ENCODE results near the gene CEP350. TPM values are rescaled to one million over a fixed set of nuclear protein-coding genes. Genes with fewer than 3 reads are reported as not detected.

The CEP350 gene
- total and polyA plus RNA-seq, 10 of the 15 experiments (the other 5 are each of a cell fraction or from before 2014, with no cell fraction given), result 5.2 to 46.0 (median 23.1) TPM

DNA sequence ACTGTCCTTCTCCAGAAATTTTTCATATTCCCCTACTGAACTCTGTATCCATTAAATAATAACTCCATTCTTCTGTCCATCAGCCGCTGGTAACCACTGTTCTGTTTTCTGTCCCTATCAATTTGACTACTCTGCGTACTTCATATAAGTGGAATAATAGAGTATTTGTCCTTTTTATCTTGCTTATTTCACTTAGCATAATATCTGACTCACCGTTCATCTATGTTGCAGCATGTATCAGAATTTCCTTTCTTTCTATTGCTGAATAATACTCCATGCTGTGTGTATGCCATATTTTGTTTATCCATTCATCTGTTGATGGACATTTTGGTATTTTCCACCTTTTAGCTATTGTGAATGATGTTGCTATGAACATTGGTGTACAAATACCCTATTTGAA lies 71.9 kb downstream of the CEP350 start (continued):
- TF ChIP-seq, protein P1, sequence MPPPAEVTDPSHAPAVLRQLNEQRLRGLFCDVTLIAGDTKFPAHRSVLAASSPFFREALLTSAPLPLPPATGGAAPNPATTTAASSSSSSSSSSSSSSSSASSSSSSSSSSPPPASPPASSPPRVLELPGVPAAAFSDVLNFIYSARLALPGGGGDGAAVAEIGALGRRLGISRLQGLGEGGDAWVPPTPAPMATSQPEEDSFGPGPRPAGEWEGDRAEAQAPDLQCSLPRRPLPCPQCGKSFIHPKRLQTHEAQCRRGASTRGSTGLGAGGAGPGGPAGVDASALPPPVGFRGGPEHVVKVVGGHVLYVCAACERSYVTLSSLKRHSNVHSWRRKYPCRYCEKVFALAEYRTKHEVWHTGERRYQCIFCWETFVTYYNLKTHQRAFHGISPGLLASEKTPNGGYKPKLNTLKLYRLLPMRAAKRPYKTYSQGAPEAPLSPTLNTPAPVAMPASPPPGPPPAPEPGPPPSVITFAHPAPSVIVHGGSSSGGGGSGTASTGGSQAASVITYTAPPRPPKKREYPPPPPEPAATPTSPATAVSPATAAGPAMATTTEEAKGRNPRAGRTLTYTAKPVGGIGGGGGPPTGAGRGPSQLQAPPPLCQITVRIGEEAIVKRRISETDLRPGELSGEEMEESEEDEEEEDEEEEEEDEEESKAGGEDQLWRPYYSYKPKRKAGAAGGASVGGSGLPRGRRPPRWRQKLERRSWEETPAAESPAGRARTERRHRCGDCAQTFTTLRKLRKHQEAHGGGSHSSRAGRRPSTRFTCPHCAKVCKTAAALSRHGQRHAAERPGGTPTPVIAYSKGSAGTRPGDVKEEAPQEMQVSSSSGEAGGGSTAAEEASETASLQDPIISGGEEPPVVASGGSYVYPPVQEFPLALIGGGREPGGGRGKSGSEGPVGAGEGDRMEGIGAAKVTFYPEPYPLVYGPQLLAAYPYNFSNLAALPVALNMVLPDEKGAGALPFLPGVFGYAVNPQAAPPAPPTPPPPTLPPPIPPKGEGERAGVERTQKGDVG (CRISPR knock-in tag; IDR thresholded peaks at IDR 0.05), result no peak
- TF ChIP-seq NFXL1 (IDR thresholded peaks at IDR 0.05; ENCODE audit: borderline replicate concordance), result no peak
- TF ChIP-seq MTA2 (IDR thresholded peaks at IDR 0.05; ENCODE audit: low read depth), result no peak

DNA sequence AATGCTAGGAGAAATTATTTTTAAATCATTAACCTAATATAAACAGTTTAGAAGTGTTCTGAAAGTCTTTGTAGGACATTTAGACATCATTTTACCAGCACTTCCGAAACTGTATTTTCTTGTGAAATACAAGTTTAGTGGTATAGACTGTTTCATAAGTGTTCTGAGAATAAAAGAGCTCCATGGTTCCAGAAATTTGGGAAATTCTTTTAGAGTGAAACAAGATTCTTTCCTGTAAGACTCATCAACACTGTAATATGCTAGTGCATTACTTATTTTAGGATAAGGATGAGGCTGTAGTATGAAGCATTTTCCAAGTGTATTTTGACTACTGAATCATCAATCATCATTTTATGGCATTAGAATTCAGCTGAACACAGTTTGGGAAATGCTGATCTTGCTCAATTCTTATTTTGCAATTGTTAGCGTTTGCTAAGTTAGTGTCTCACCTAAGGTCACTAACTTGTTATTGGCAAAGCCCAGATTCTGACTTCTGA lies 73.4 kb downstream of the CEP350 start:
- intact Hi-C loops (cut with micrococcal nuclease; ENCODE audit: unreplicated experiment), result no loop called here
- Histone ChIP-seq H4K20me1 (ENCODE audit: control insufficient read depth, insufficient read depth) (no peaks in the 10 kb centered on the region), H3K36me3 (ENCODE audit: control insufficient read depth in 2 of 2, insufficient read depth in 2 of 2, low read length in 1 of 2) (peaks cover 0 to 6% of the 10 kb centered on the region in 2 experiments; a peak in 3 of 4 replicates), H3K4me2 (ENCODE audit: control insufficient read depth, insufficient read depth) (no peak overlapping the region), H3K79me2 (ENCODE audit: control insufficient read depth, insufficient read depth, low read length) (no peaks in the 10 kb centered on the region), H3K27ac (ENCODE audit: control insufficient read depth, insufficient read depth) (no peak overlapping the region), H3K27me3 (replicated peaks in 1 of 2; ENCODE audit: control insufficient read depth in 2 of 2, insufficient read depth in 2 of 2, low read length in 1 of 2) (no peaks in the 10 kb centered on the region), H3K4me1 (ENCODE audit: control insufficient read depth, insufficient read depth, low read length) (no peaks in the 10 kb centered on the region), H3K9ac (ENCODE audit: control insufficient read depth, insufficient read depth, low read length) (no peak overlapping the region), H2AFZ (ENCODE audit: control insufficient read depth, low read depth, low read length) (no peak overlapping the region), H3K4me3 (no peak overlapping the region), H3K9me3 (replicated peaks; ENCODE audit: control insufficient read depth, insufficient read depth, low read length) (no peaks in the 10 kb centered on the region)
- SMC1A ChIA-PET (ENCODE audit: uncharacterized antibody, unreplicated experiment), result interaction anchor here (0.5 to 1.9 kb wide), 6 partner anchors 10 to 73 kb away, joined by 3 to 5 read pairs (median 3); no protein-coding TSS in a partner anchor
- ATAC-seq (no peak), FAIRE-seq (no peak), DNase-seq (ENCODE audit: low read depth, low spot score) (no peak)
- BruUV-seq (replicated peaks), result no TSS peak
- TF ChIP-seq NFIC (IDR thresholded peaks at IDR 0.05; ENCODE audit: low read depth, low read length), result no peak
- no peak for TF ChIP-seq MEF2A (IDR thresholded peaks at IDR 0.05; ENCODE audit: insufficient read depth, low read depth, low read length)
- in situ Hi-C loops (cut with MboI), result no loop called here
- WGBS (ENCODE audit: insufficient coverage, insufficient replicate concordance, low lambda C conversion rate, missing lambda C conversion rate), result 98% methylated on average over 2 of the region's 2 CpGs
- RAD21 ChIA-PET (ENCODE audit: unreplicated experiment), result interaction anchor here (0.5 to 1.5 kb wide), 2 partner anchors 70 to 120 kb away, joined by 3 to 4 read pairs; no protein-coding TSS in a partner anchor
- POLR2A ChIA-PET, result no interaction called here
- CTCF ChIA-PET, result interaction anchor here (0.6 to 1.1 kb wide), 4 partner anchors 10 to 160 kb away, joined by 3 to 5 read pairs (median 4); no protein-coding TSS in a partner anchor

All from GM12878 (cell line).